ENCODE data around the gene SOX5. TPM values are rescaled to one million over a fixed set of nuclear protein-coding genes. Genes with fewer than 3 reads are reported as not detected.

SOX5 gene
- total and polyA plus RNA-seq, 9 of the 15 experiments (the other 6 are each of a cell fraction or from before 2014, with no cell fraction given) = 8.3 to 16.5 (median 11.9) TPM

DNA sequence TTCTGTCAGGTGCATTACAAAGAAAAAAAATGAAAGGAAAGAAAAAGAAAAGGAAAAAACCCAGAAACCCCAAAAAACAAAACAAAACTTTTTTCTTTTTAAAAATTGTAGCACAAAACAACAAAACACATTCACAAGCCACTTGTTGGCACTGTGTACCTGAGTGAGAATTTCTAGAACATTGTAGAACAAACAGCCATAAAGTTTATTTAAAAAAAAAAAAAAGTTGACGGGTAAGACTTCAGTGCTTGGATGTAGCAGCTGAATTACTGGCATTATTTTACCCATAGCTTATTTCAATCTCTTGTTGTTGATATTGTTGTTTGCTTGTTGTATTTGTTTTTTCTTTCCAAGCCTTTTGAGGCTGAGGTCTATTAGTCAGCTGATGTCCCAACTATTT is 415.8 kb downstream of the SOX5 start (continued):
- TF ChIP-seq, protein P1, sequence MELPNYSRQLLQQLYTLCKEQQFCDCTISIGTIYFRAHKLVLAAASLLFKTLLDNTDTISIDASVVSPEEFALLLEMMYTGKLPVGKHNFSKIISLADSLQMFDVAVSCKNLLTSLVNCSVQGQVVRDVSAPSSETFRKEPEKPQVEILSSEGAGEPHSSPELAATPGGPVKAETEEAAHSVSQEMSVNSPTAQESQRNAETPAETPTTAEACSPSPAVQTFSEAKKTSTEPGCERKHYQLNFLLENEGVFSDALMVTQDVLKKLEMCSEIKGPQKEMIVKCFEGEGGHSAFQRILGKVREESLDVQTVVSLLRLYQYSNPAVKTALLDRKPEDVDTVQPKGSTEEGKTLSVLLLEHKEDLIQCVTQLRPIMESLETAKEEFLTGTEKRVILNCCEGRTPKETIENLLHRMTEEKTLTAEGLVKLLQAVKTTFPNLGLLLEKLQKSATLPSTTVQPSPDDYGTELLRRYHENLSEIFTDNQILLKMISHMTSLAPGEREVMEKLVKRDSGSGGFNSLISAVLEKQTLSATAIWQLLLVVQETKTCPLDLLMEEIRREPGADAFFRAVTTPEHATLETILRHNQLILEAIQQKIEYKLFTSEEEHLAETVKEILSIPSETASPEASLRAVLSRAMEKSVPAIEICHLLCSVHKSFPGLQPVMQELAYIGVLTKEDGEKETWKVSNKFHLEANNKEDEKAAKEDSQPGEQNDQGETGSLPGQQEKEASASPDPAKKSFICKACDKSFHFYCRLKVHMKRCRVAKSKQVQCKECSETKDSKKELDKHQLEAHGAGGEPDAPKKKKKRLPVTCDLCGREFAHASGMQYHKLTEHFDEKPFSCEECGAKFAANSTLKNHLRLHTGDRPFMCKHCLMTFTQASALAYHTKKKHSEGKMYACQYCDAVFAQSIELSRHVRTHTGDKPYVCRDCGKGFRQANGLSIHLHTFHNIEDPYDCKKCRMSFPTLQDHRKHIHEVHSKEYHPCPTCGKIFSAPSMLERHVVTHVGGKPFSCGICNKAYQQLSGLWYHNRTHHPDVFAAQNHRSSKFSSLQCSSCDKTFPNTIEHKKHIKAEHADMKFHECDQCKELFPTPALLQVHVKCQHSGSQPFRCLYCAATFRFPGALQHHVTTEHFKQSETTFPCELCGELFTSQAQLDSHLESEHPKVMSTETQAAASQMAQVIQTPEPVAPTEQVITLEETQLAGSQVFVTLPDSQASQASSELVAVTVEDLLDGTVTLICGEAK (IDR thresholded peaks at IDR 0.05) = peak; percentile 87
- TF ChIP-seq, protein P1 (CRISPR knock-in tag; IDR thresholded peaks at IDR 0.05) = peak; percentile 51; the same call in 1 of the 2 replicates
- TF ChIP-seq ZNF324 (CRISPR knock-in tag; IDR thresholded peaks at IDR 0.05) (no peak), NFE2 (IDR thresholded peaks at IDR 0.05; ENCODE audit: low read depth) (no peak)
